Measurements from ENCODE around the gene RIMS3.

GRCh38 chr1:40676501-40676900 is 11.0 kb upstream of the RIMS3 start:
- TF ChIP-seq CTCF (IDR thresholded peaks at IDR 0.05) (no peak), EP300 (IDR thresholded peaks at IDR 0.05) (no peak), POLR2A (IDR thresholded peaks at IDR 0.05) (no peak)

All from ovary (tissue), 3 donors.